ENCODE data around the gene MAP3K14. TPM values are rescaled to one million over a fixed set of nuclear protein-coding genes. Genes with fewer than 3 reads are reported as not detected.
A peak's percentile ranks its signal among the peaks of the same experiment; 100 is the strongest.

The MAP3K14 gene
- total and polyA plus RNA-seq, 10 of the 15 experiments (the other 5 are each of a cell fraction or from before 2014, with no cell fraction given) = 2.1 to 33.3 (median 19.7) TPM

DNA sequence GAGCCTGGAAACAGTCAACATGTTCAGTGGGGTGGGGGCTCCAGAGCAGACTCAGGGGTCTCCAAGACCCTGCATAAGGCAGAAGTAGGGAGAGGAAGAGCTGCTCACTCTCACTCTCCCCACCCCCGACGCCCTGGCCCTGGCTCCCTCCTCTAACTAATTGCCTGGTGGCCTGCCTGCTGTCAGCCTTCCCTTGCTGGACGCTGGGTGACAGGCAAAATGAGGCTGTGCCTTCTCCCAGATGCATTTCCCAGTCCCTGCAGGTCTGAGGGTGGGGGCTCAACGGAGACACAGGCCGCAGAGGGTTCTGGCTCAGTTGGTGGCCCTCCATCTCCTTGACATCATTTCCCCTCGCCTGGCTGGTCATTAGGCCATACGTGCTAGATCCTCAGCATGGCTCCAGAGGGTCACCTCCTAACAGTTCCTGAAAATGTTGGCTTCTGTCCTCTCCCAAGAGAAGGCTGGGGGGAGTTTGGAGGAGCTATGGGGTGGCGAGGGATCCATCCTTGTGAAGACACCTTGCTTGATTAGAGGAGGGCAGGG lies 93.8 kb downstream of the MAP3K14 start (continued):
- 0 out of 3 replicates have a peak, but pooled peaks of 1 of the 2 experiments have one; percentile 3 for TF ChIP-seq EGR1 (IDR thresholded peaks at IDR 0.05; ENCODE audit: borderline replicate concordance in 1 of 2, low read depth in 2 of 2, low read length in 2 of 2)
- TF ChIP-seq ESRRA (IDR thresholded peaks at IDR 0.05; ENCODE audit: low read length) = no peak
- no peak for TF ChIP-seq ZNF274 (IDR thresholded peaks at IDR 0.05; ENCODE audit: insufficient read depth, insufficient read length)
- peak; percentile 1; the same call in 1 of the 2 replicates for TF ChIP-seq POLR2A (IDR thresholded peaks at IDR 0.05; ENCODE audit: low read depth, low read length)
- TF ChIP-seq, protein P1, sequence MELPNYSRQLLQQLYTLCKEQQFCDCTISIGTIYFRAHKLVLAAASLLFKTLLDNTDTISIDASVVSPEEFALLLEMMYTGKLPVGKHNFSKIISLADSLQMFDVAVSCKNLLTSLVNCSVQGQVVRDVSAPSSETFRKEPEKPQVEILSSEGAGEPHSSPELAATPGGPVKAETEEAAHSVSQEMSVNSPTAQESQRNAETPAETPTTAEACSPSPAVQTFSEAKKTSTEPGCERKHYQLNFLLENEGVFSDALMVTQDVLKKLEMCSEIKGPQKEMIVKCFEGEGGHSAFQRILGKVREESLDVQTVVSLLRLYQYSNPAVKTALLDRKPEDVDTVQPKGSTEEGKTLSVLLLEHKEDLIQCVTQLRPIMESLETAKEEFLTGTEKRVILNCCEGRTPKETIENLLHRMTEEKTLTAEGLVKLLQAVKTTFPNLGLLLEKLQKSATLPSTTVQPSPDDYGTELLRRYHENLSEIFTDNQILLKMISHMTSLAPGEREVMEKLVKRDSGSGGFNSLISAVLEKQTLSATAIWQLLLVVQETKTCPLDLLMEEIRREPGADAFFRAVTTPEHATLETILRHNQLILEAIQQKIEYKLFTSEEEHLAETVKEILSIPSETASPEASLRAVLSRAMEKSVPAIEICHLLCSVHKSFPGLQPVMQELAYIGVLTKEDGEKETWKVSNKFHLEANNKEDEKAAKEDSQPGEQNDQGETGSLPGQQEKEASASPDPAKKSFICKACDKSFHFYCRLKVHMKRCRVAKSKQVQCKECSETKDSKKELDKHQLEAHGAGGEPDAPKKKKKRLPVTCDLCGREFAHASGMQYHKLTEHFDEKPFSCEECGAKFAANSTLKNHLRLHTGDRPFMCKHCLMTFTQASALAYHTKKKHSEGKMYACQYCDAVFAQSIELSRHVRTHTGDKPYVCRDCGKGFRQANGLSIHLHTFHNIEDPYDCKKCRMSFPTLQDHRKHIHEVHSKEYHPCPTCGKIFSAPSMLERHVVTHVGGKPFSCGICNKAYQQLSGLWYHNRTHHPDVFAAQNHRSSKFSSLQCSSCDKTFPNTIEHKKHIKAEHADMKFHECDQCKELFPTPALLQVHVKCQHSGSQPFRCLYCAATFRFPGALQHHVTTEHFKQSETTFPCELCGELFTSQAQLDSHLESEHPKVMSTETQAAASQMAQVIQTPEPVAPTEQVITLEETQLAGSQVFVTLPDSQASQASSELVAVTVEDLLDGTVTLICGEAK (IDR thresholded peaks at IDR 0.05; ENCODE audit: borderline replicate concordance) = no peak
- no peak for TF ChIP-seq DPF2 (IDR thresholded peaks at IDR 0.05)
- TF ChIP-seq, protein P2, sequence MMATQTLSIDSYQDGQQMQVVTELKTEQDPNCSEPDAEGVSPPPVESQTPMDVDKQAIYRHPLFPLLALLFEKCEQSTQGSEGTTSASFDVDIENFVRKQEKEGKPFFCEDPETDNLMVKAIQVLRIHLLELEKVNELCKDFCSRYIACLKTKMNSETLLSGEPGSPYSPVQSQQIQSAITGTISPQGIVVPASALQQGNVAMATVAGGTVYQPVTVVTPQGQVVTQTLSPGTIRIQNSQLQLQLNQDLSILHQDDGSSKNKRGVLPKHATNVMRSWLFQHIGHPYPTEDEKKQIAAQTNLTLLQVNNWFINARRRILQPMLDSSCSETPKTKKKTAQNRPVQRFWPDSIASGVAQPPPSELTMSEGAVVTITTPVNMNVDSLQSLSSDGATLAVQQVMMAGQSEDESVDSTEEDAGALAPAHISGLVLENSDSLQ (IDR thresholded peaks at IDR 0.05) = no peak
- peak; percentile 23 for TF ChIP-seq GATAD2B (conservative IDR thresholded peaks at IDR 0.05; ENCODE audit: low read depth)
- TF ChIP-seq, protein P3, sequence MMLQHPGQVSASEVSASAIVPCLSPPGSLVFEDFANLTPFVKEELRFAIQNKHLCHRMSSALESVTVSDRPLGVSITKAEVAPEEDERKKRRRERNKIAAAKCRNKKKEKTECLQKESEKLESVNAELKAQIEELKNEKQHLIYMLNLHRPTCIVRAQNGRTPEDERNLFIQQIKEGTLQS (IDR thresholded peaks at IDR 0.05; ENCODE audit: borderline replicate concordance, extremely low read depth, low read depth, low read length) = no peak
- TF ChIP-seq, protein P4, sequence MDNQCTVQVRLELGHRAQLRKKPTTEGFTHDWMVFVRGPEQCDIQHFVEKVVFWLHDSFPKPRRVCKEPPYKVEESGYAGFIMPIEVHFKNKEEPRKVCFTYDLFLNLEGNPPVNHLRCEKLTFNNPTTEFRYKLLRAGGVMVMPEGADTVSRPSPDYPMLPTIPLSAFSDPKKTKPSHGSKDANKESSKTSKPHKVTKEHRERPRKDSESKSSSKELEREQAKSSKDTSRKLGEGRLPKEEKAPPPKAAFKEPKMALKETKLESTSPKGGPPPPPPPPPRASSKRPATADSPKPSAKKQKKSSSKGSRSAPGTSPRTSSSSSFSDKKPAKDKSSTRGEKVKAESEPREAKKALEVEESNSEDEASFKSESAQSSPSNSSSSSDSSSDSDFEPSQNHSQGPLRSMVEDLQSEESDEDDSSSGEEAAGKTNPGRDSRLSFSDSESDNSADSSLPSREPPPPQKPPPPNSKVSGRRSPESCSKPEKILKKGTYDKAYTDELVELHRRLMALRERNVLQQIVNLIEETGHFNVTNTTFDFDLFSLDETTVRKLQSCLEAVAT (IDR thresholded peaks at IDR 0.05) = no peak
- TF ChIP-seq, protein P5, sequence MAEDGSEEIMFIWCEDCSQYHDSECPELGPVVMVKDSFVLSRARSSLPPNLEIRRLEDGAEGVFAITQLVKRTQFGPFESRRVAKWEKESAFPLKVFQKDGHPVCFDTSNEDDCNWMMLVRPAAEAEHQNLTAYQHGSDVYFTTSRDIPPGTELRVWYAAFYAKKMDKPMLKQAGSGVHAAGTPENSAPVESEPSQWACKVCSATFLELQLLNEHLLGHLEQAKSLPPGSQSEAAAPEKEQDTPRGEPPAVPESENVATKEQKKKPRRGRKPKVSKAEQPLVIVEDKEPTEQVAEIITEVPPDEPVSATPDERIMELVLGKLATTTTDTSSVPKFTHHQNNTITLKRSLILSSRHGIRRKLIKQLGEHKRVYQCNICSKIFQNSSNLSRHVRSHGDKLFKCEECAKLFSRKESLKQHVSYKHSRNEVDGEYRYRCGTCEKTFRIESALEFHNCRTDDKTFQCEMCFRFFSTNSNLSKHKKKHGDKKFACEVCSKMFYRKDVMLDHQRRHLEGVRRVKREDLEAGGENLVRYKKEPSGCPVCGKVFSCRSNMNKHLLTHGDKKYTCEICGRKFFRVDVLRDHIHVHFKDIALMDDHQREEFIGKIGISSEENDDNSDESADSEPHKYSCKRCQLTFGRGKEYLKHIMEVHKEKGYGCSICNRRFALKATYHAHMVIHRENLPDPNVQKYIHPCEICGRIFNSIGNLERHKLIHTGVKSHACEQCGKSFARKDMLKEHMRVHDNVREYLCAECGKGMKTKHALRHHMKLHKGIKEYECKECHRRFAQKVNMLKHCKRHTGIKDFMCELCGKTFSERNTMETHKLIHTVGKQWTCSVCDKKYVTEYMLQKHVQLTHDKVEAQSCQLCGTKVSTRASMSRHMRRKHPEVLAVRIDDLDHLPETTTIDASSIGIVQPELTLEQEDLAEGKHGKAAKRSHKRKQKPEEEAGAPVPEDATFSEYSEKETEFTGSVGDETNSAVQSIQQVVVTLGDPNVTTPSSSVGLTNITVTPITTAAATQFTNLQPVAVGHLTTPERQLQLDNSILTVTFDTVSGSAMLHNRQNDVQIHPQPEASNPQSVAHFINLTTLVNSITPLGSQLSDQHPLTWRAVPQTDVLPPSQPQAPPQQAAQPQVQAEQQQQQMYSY (CRISPR knock-in tag; IDR thresholded peaks at IDR 0.05) = no peak
- TF ChIP-seq, protein P6, sequence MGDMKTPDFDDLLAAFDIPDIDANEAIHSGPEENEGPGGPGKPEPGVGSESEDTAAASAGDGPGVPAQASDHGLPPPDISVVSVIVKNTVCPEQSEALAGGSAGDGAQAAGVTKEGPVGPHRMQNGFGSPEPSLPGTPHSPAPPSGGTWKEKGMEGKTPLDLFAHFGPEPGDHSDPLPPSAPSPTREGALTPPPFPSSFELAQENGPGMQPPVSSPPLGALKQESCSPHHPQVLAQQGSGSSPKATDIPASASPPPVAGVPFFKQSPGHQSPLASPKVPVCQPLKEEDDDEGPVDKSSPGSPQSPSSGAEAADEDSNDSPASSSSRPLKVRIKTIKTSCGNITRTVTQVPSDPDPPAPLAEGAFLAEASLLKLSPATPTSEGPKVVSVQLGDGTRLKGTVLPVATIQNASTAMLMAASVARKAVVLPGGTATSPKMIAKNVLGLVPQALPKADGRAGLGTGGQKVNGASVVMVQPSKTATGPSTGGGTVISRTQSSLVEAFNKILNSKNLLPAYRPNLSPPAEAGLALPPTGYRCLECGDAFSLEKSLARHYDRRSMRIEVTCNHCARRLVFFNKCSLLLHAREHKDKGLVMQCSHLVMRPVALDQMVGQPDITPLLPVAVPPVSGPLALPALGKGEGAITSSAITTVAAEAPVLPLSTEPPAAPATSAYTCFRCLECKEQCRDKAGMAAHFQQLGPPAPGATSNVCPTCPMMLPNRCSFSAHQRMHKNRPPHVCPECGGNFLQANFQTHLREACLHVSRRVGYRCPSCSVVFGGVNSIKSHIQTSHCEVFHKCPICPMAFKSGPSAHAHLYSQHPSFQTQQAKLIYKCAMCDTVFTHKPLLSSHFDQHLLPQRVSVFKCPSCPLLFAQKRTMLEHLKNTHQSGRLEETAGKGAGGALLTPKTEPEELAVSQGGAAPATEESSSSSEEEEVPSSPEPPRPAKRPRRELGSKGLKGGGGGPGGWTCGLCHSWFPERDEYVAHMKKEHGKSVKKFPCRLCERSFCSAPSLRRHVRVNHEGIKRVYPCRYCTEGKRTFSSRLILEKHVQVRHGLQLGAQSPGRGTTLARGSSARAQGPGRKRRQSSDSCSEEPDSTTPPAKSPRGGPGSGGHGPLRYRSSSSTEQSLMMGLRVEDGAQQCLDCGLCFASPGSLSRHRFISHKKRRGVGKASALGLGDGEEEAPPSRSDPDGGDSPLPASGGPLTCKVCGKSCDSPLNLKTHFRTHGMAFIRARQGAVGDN (IDR thresholded peaks at IDR 0.05) = no peak
- TF ChIP-seq GABPA (IDR thresholded peaks at IDR 0.05; ENCODE audit: low read depth) = no peak
- TF ChIP-seq MXI1 (IDR thresholded peaks at IDR 0.05; ENCODE audit: low read depth, low read length) = 0 out of 2 replicates have a peak, but pooled peaks have one; percentile 18

Measured in GM12878 (cell line).